Metanephros (tissue), 2 donors: ENCODE measurements around the gene DTNBP1. TPM values are rescaled to one million over a fixed set of nuclear protein-coding genes. Genes with fewer than 3 reads are reported as not detected.

ENCODE experiments used
- small RNA-seq: library from RNA; depleted of rRNA; stranded (forward); fragments of <200 nt; gene quantifications from one replicate; pipeline ENCODE3, GENCODE V24; 2014; ENCODE audit warnings: low replicate concordance
- total RNA-seq: library from RNA; depleted of rRNA; stranded (reverse); fragments of >200 nt; gene quantifications from one replicate; pipeline ENCODE4 v1.2.3, GENCODE V29; 2014

Gene DTNBP1, protein sequence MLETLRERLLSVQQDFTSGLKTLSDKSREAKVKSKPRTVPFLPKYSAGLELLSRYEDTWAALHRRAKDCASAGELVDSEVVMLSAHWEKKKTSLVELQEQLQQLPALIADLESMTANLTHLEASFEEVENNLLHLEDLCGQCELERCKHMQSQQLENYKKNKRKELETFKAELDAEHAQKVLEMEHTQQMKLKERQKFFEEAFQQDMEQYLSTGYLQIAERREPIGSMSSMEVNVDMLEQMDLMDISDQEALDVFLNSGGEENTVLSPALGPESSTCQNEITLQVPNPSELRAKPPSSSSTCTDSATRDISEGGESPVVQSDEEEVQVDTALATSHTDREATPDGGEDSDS
- 16.5 TPM for total RNA-seq

DNA sequence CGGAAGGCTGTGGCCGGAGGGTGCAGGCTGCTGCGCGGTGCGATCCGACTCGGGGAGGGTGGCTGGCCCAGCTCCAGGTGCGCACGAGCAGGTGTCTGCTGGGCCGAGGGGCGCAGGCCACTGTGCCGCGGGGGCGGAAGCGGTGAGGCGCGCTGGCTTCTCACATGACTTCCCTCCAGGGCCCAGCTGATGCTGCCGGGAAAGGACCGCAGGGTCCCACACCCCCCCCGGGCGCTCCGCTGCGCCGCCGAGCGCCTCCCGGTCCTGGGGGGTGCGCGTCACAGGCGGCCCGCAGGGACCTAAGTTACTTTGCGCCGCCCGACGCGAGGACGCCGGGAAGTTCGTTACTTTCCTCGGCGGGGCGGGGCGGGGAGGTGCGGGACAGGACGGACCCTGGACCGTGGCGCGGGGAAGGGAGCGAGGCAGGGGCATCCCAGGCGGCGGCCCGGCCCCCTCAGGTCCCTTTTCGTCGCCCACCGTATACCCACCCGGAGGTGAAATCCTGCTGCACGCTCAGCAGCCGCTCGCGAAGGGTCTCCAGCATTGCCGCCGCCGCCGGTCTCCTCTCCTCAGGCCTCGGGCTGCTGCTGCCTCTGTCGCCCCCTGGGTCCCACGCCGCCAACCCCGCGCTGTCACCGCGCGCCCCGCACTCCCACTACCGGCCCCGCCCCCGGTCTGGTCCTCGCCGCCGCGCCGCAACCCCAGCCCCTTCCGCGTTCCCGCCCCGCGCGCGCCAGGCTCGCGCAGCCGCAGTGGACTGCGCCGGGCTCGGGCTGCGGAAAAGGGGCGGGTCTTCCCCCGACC is at the start of gene DTNBP1:
DTNBP1 (minus strand) TSS at position 703 of the 804 bp plus-strand sequence; CDS start at position 544, 159 bp downstream.

Small RNA genes within 50 kb of the gene (small RNA-seq; reads per million reads assigned to genes)
- not detected for gene RF00001
